GM12801 (cell line): Measurements from ENCODE around the gene EIF4G1.

Source experiments
- CTCF ChIP-seq: IDR thresholded peaks from one replicate; pipeline ENCODE4 v1.5.1; 2011; ENCODE audit warnings: control low read depth; ENCODE audit not compliant: insufficient read length; ENCODE audit errors: extremely low read depth

Gene EIF4G1

GRCh38 chr3:184296616-184297015 lies 17.8 kb upstream of the EIF4G1 start:
- no peak for TF ChIP-seq CTCF

GRCh38 chr3:184298759-184299487 lies 15.5 kb upstream of the EIF4G1 start, which contains the start of gene PSMD2:
TSS of gene PSMD2 (plus strand) at chr3:184299241. CDS start at chr3:184299267, 26 bp downstream.
- no peak for TF ChIP-seq CTCF

GRCh38 chr3:184299488-184300377 lies 14.7 kb upstream of the EIF4G1 start:
- TF ChIP-seq CTCF = no peak

GRCh38 chr3:184300378-184300720 lies 14.1 kb upstream of the EIF4G1 start:
- TF ChIP-seq CTCF = no peak

- no peak for TF ChIP-seq CTCF
Measured at GRCh38 chr3:184305577-184305976, 8.8 kb upstream of the EIF4G1 start.

- TF ChIP-seq CTCF = no peak
Measured at GRCh38 chr3:184306341-184306972, 7.9 kb upstream of the EIF4G1 start.

GRCh38 chr3:184307915-184308314 lies 6.5 kb upstream of the EIF4G1 start:
- no peak for TF ChIP-seq CTCF
